HEK293T (cell line): ENCODE results near the gene ATG4A.

Experiments
- CTCF ChIA-PET: fragments of 350-600 bp; formaldehyde crosslinking; extraction: SDS; loops from one replicate; lab custom pipeline; 2021; ENCODE audit warnings: antibody characterized with exemption, inconsistent platforms; lab: Yijun Ruan, JAX
- POLR2A ChIA-PET: fragments of 350-600 bp; formaldehyde crosslinking; extraction: SDS; loops from one replicate; lab custom pipeline; 2020; ENCODE audit warnings: antibody characterized with exemption, inconsistent platforms; lab: Yijun Ruan, JAX
- DNase-seq: peaks from one replicate; pipeline ENCODE4 v3.0.0; 2012; ENCODE audit warnings: mixed read lengths; ENCODE audit errors: extremely low spot score
- ARNT ChIP-seq: fragments of 450-650 bp; IDR thresholded peaks from 2 replicates; pipeline ENCODE4 v1.6.1; 2017; ENCODE audit warnings: mild to moderate bottlenecking
- BHLHE40 ChIP-seq: fragments of 450-650 bp; IDR thresholded peaks from 2 replicates; pipeline ENCODE4 v1.6.1; 2016; ENCODE audit warnings: mild to moderate bottlenecking, moderate library complexity, borderline replicate concordance
- CTBP1 ChIP-seq: fragments of 450-650 bp; IDR thresholded peaks from 2 replicates; pipeline ENCODE4 v1.6.1; 2016; ENCODE audit warnings: borderline replicate concordance
- ELF4 ChIP-seq: fragments of 450-650 bp; IDR thresholded peaks from 2 replicates; pipeline ENCODE4 v1.6.1; 2017; ENCODE audit warnings: antibody characterized with exemption
- FOXA1 ChIP-seq: fragments of 450-650 bp; IDR thresholded peaks from 2 replicates; pipeline ENCODE4 v1.6.1; 2016; ENCODE audit warnings: mild to moderate bottlenecking
- FOXK2 ChIP-seq: fragments of 450-650 bp; IDR thresholded peaks from 2 replicates; pipeline ENCODE4 v1.6.1; 2016; ENCODE audit warnings: mild to moderate bottlenecking
- FOXM1 ChIP-seq: fragments of 450-650 bp; IDR thresholded peaks from 2 replicates; pipeline ENCODE4 v1.6.1; 2017; ENCODE audit warnings: mild to moderate bottlenecking, borderline replicate concordance
- HDGF ChIP-seq: fragments of 450-650 bp; IDR thresholded peaks from 2 replicates; pipeline ENCODE4 v1.6.1; 2017; ENCODE audit warnings: antibody characterized with exemption, borderline replicate concordance
- L3MBTL2 ChIP-seq: fragments of 450-650 bp; conservative IDR thresholded peaks from 2 replicates; pipeline ENCODE4 v1.6.1; 2016; ENCODE audit warnings: mild to moderate bottlenecking
- LEF1 ChIP-seq: fragments of 450-650 bp; IDR thresholded peaks from 2 replicates; pipeline ENCODE4 v1.6.1; 2017; ENCODE audit warnings: mild to moderate bottlenecking, borderline replicate concordance
- NFRKB ChIP-seq: fragments of 450-650 bp; IDR thresholded peaks from 2 replicates; pipeline ENCODE4 v1.6.1; 2016; ENCODE audit warnings: mild to moderate bottlenecking, moderate library complexity
- PKNOX1 ChIP-seq: fragments of 450-650 bp; IDR thresholded peaks from 2 replicates; pipeline ENCODE4 v1.6.1; 2016
- SP1 ChIP-seq: fragments of 450-650 bp; IDR thresholded peaks from 2 replicates; pipeline ENCODE4 v1.6.1; 2017
- SUZ12 ChIP-seq: fragments of 450-650 bp; IDR thresholded peaks from 2 replicates; pipeline ENCODE4 v1.6.1; 2016; ENCODE audit warnings: mild to moderate bottlenecking
- TARDBP ChIP-seq: fragments of 450-650 bp; IDR thresholded peaks from 2 replicates; pipeline ENCODE4 v1.6.1; 2016
- ZNF384 ChIP-seq: fragments of 450-650 bp; IDR thresholded peaks from 2 replicates; pipeline ENCODE4 v1.6.1; 2016

The ATG4A gene

GRCh38 chrX:108091264-108091877 lies at the start of gene ATG4A, which contains the start of gene PSMD10:
Gene ATG4A (plus strand): TSS chrX:108091778. CDS start chrX:108091827, 49 bp downstream.
Gene PSMD10 (minus strand): TSS chrX:108091542. CDS start chrX:108091520, 22 bp downstream.
- peak; percentile 89 for DNase-seq
- CTCF ChIA-PET: interaction anchor here (0.7 kb wide), 1 partner anchor 32 kb away, joined by 3 read pairs; no protein-coding TSS in a partner anchor
- POLR2A ChIA-PET: interaction anchor here (0.9 to 1.8 kb wide), 7 partner anchors 10 to 152 kb away, joined by 3 to 29 read pairs (median 3); no protein-coding TSS in a partner anchor
- TF ChIP-seq ELF4 (peak; percentile 73), PKNOX1 (peak; percentile 96), CTBP1 (no peak), BHLHE40 (no peak)

GRCh38 chrX:108044554-108045256 lies 46.9 kb upstream of the ATG4A start, which contains the start of gene VSIG1:
Gene VSIG1 (plus strand): TSS chrX:108045065. CDS start chrX:108045131, 66 bp downstream.
- DNase-seq: no peak
- CTCF ChIA-PET: interaction anchor here (0.6 kb wide), 1 partner anchor 13 kb away, joined by 3 read pairs; no protein-coding TSS in a partner anchor

GRCh38 chrX:108049649-108050048 lies 41.9 kb upstream of the ATG4A start:
- no peak for TF ChIP-seq ARNT
- no peak for TF ChIP-seq ZNF384
- TF ChIP-seq SP1: no peak
- no peak for TF ChIP-seq TARDBP
- TF ChIP-seq BHLHE40: no peak
- TF ChIP-seq CTBP1: no peak
- no peak for TF ChIP-seq SUZ12
- TF ChIP-seq LEF1: no peak
- TF ChIP-seq PKNOX1: no peak
- TF ChIP-seq NFRKB: no peak
- no peak for TF ChIP-seq FOXM1
- ChIA-PET POLR2A (no interaction called here), CTCF (no interaction called here)
- no peak for DNase-seq

More at GRCh38 chrX:108044554-108045256, 46.9 kb upstream of the ATG4A start, which contains the start of gene VSIG1:
- POLR2A ChIA-PET: no interaction called here
- TF ChIP-seq HDGF (no peak), LEF1 (no peak), NFRKB (no peak), ARNT (no peak), SUZ12 (no peak), ELF4 (no peak), SP1 (no peak), BHLHE40 (no peak), FOXM1 (no peak), L3MBTL2 (no peak), FOXK2 (no peak), FOXA1 (no peak), ZNF384 (no peak), CTBP1 (no peak)

- TF ChIP-seq FOXM1: no peak
- TF ChIP-seq ELF4: no peak
- TF ChIP-seq CTBP1: no peak
- no peak for TF ChIP-seq L3MBTL2
- no peak for TF ChIP-seq ZNF384
- no peak for TF ChIP-seq PKNOX1
- no peak for TF ChIP-seq SP1
- no peak for TF ChIP-seq FOXA1
- TF ChIP-seq NFRKB: no peak
- no peak for TF ChIP-seq LEF1
- TF ChIP-seq TARDBP: no peak
- TF ChIP-seq FOXK2: no peak
- TF ChIP-seq SUZ12: no peak
- TF ChIP-seq BHLHE40: no peak
- no peak for TF ChIP-seq HDGF
- no peak for TF ChIP-seq ARNT
- ChIA-PET POLR2A (no interaction called here), CTCF (no interaction called here)
- no peak for DNase-seq
Measured at GRCh38 chrX:108053218-108053617, 38.4 kb upstream of the ATG4A start.

GRCh38 chrX:108055546-108055945 lies 36.0 kb upstream of the ATG4A start:
- ChIA-PET POLR2A (no interaction called here), CTCF (no interaction called here)
- no peak for TF ChIP-seq ARNT
- no peak for DNase-seq

- POLR2A ChIA-PET: no interaction called here
- CTCF ChIA-PET: interaction anchor here (1.9 kb wide), 1 partner anchor 11 kb away, joined by 6 read pairs; no protein-coding TSS in a partner anchor
- DNase-seq: no peak
- TF ChIP-seq SP1 (no peak), BHLHE40 (no peak), FOXA1 (no peak), NFRKB (no peak), HDGF (no peak), FOXK2 (no peak), L3MBTL2 (no peak), ZNF384 (no peak), LEF1 (no peak), PKNOX1 (no peak), ARNT (no peak), SUZ12 (no peak), FOXM1 (no peak), ELF4 (no peak), TARDBP (no peak), CTBP1 (no peak)
Measured at GRCh38 chrX:108059801-108060200, 31.8 kb upstream of the ATG4A start.
